Kidney (tissue), 14 donors: ENCODE results near the gene MPHOSPH9. TPM values are rescaled to one million over a fixed set of nuclear protein-coding genes. Genes with fewer than 3 reads are reported as not detected.

Experiments
- DNase-seq, 5 donors: peaks; one replicate each; pipeline ENCODE4 v3.0.0-alpha.2; 2013 to 2020
- FAIRE-seq: peaks from 2 replicates; lab custom pipeline; 2012; peaks lifted over from hg19 to GRCh38; lab: Jason Lieb, UNC
- H3K27ac ChIP-seq, 2 donors: one replicate each; pipeline ENCODE4 v1.7.0; 2013; ENCODE audit warnings: low read depth in 2 of 2, low read length in 2 of 2, inconsistent platforms in 1 of 2
- H3K27me3 ChIP-seq: one replicate; pipeline ENCODE4 v1.7.1; 2013; ENCODE audit warnings: low read length, inconsistent platforms; ENCODE audit not compliant: control insufficient read depth, insufficient read depth
- H3K36me3 ChIP-seq, 3 donors: one replicate each; pipeline versions ENCODE4 v1.7.0 to v1.7.1; 2013; ENCODE audit warnings: low read length in 3 of 3, control low read depth in 1 of 3, inconsistent platforms in 1 of 3; ENCODE audit not compliant: insufficient read depth in 3 of 3, control insufficient read depth in 2 of 3
- H3K4me1 ChIP-seq, 3 donors: one replicate each; pipeline versions ENCODE4 v1.7.0 to v1.7.1; 2013; ENCODE audit warnings: low read length in 3 of 3, inconsistent platforms in 1 of 3, low read depth in 1 of 3; ENCODE audit not compliant: control insufficient read depth in 2 of 3, insufficient read depth in 2 of 3
- H3K4me3 ChIP-seq, 3 donors: one replicate each; pipeline versions ENCODE4 v1.7.0 to v1.8.1; 2013; ENCODE audit warnings: low read length in 3 of 3, control low read depth in 1 of 3, inconsistent platforms in 1 of 3
- H3K9ac ChIP-seq, 3 donors: one replicate each; pipeline versions ENCODE4 v1.7.0 to v1.7.1; 2013; ENCODE audit warnings: low read length in 3 of 3, control low read depth in 1 of 3, inconsistent platforms in 1 of 3
- H3K9me3 ChIP-seq, 3 donors: one replicate each; pipeline versions ENCODE4 v1.7.0 to v1.7.1; 2013; ENCODE audit warnings: low read length in 3 of 3, control low read depth in 1 of 3, inconsistent platforms in 1 of 3; ENCODE audit not compliant: control insufficient read depth in 2 of 3, insufficient read depth in 1 of 3
- intact Hi-C: fragments of 100-400 bp; cut with DNase I; formaldehyde crosslinking; loops from one replicate; pipeline ENCODE4 v1.11.1; 2022
- polyA plus RNA-seq: library from polyadenylated mRNA; stranded (reverse); fragments of 350-450 nt; fragmentation: Illumina TruSeq; extraction: RNeasy Lipid Tissue Mini Kit (QIAGEN cat#74804); gene quantifications from one replicate; pipeline ENCODE4 v1.2.3, GENCODE V29; 2014; ENCODE audit warnings: low read depth, low replicate concordance; ENCODE audit not compliant: insufficient read depth
- total RNA-seq: library from RNA; stranded (reverse); fragmentation: NEBNext Ultra II Directional; extraction: Animal tissue kit (Norgen Biotek cat#: 25700); gene quantifications from one replicate; pipeline ENCODE4 v1.2.1, GENCODE V29; 2021
- TF ChIP-seq, protein P1 (sequence below): IDR thresholded peaks from 3 replicates; pipeline ENCODE4 v1.5.1; 2012; ENCODE audit warnings: mild to moderate bottlenecking, moderate library complexity, borderline replicate concordance; ENCODE audit not compliant: insufficient read depth; ENCODE audit errors: extremely low read depth
- donor health status: control.
- donor health status: control.
- donor health status: control.
- donor health status: control.
- donor health status: control.
- donor health status: DM: yes; HTN: yes; CAD: no.
- donor health status: Normal renal cell carcinoma (clear cell type).

Gene MPHOSPH9
- total and polyA plus RNA-seq, 2 donors from 2014 or later = 7.2 to 25.2 TPM

GRCh38 chr12:123113026-123113425 is 119.9 kb downstream of the MPHOSPH9 start:
- FAIRE-seq (no peak), DNase-seq (peak in 3 of 5 donors; percentile 48 to 69 (median 56))
- no peak overlapping the region for H3K9ac ChIP-seq
- no peaks in the 10 kb centered on the region for H3K27me3 ChIP-seq
- TF ChIP-seq, protein P1, sequence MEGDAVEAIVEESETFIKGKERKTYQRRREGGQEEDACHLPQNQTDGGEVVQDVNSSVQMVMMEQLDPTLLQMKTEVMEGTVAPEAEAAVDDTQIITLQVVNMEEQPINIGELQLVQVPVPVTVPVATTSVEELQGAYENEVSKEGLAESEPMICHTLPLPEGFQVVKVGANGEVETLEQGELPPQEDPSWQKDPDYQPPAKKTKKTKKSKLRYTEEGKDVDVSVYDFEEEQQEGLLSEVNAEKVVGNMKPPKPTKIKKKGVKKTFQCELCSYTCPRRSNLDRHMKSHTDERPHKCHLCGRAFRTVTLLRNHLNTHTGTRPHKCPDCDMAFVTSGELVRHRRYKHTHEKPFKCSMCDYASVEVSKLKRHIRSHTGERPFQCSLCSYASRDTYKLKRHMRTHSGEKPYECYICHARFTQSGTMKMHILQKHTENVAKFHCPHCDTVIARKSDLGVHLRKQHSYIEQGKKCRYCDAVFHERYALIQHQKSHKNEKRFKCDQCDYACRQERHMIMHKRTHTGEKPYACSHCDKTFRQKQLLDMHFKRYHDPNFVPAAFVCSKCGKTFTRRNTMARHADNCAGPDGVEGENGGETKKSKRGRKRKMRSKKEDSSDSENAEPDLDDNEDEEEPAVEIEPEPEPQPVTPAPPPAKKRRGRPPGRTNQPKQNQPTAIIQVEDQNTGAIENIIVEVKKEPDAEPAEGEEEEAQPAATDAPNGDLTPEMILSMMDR = no peak
- peaks cover 4 to 26% (median 17%) of the 10 kb centered on the region in 3 donors for H3K4me1 ChIP-seq
- no peaks in the 10 kb centered on the region for H3K9me3 ChIP-seq
- H3K4me3 ChIP-seq = no peak overlapping the region
- H3K27ac ChIP-seq = no peak overlapping the region
- H3K36me3 ChIP-seq = peaks cover 0 to 4% (median 0%) of the 10 kb centered on the region in 3 donors
- intact Hi-C loops = no loop called here

- no peak overlapping the region for H3K27ac ChIP-seq
- H3K9me3 ChIP-seq = no peaks in the 10 kb centered on the region
- intact Hi-C loops = no loop called here
- DNase-seq (no peak), FAIRE-seq (no peak)
- peaks cover 4 to 26% (median 22%) of the 10 kb centered on the region in 3 donors for H3K4me1 ChIP-seq
- peaks cover 0 to 8% (median 0%) of the 10 kb centered on the region in 3 donors for H3K36me3 ChIP-seq
- no peaks in the 10 kb centered on the region for H3K27me3 ChIP-seq
- H3K4me3 ChIP-seq = no peak overlapping the region
- TF ChIP-seq, protein P1 = no peak
- no peak overlapping the region for H3K9ac ChIP-seq
These were observed 121.3 kb downstream of the MPHOSPH9 start for GRCh38 chr12:123111498-123112165.

DNA sequence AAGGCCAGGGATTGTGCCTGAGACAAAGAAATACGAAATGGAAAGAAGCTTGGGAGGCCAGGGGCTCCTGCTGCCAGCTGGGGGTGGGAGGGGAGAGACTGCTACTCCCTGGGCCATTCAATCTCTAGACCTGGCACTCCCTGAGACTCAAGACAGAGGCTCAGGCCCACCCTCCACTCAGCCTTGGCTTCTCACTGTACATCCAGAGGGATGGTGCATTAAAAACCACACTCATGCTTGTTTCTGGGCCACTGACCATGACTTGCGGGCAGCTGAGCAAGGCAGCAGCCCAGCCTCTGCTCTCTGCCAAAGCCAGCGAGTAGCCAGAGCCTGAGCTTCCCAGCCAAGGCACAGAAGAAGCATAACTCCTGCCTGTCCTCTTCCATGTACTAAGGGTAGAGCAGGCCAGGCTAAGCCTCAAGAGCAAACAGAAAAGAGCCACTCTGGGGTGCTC is 123.6 kb downstream of the MPHOSPH9 start:
- FAIRE-seq (no peak), DNase-seq (peak in 3 of 5 donors; percentile 37 to 54 (median 51))
- Histone ChIP-seq H3K4me1 (peaks cover 0 to 10% (median 8%) of the 10 kb centered on the region in 3 donors), H3K36me3 (peaks cover 0 to 8% (median 0%) of the 10 kb centered on the region in 3 donors), H3K27me3 (no peaks in the 10 kb centered on the region), H3K4me3 (no peak overlapping the region), H3K27ac (no peak overlapping the region), H3K9me3 (no peaks in the 10 kb centered on the region), H3K9ac (no peak overlapping the region)
- intact Hi-C loops = no loop called here
- TF ChIP-seq, protein P1 = no peak
